K562 (cell line): ENCODE data around the gene PRDX2. TPM values are rescaled to one million over a fixed set of nuclear protein-coding genes. Genes with fewer than 3 reads are reported as not detected.

Experiments used
- ATAC-seq: fragments of 200-7000 bp; cut with Tn5 transposase; 3 replicates; pipeline ENCODE4 v1.9.1; 2020; ENCODE audit warnings: moderate library complexity
- BruUV-seq: library from RNA; stranded (reverse); fragments of 400-500 nt; replicated peaks from 2 replicates; lab custom pipeline; 2021; lab: Mats Ljungman, UMichigan
- CTCF ChIA-PET: fragments of 300-600 bp; formaldehyde crosslinking; extraction: SDS; loops from one replicate; lab custom pipeline; 2021; ENCODE audit warnings: low intra/inter-chr PET ratio; lab: Yijun Ruan, JAX
- POLR2A ChIA-PET: fragments of 300-600, 350-650 bp; sonication (Branson Sonifier 250); formaldehyde crosslinking; extraction: SDS; loops from one replicate; lab custom pipeline; 2021; ENCODE audit warnings: antibody characterized with exemption, inconsistent platforms; lab: Yijun Ruan, JAX
- DNase-seq, 4 experiments: peaks; one replicate each; pipeline versions ENCODE4 v3.0.0 to v3.0.0-alpha.2; 2011 to 2018; ENCODE audit warnings: low spot score in 3 of 4, mixed read lengths in 3 of 4; ENCODE audit errors: extremely low read depth in 1 of 4
- FAIRE-seq: peaks from 2 replicates; lab custom pipeline; 2011; peaks lifted over from hg19 to GRCh38; lab: Jason Lieb, UNC
- H2AFZ ChIP-seq: 2 replicates; pipeline ENCODE4 v1.6.0; 2011; ENCODE audit warnings: low read depth, low read length, control low read depth, inconsistent platforms
- H3K27ac ChIP-seq: fragments of 200-600 bp; 3 replicates; pipeline ENCODE4 v1.8.0; 2011; ENCODE audit warnings: low read depth, mild to moderate bottlenecking, control low read depth, inconsistent platforms, low read length, moderate library complexity, mixed read lengths; ENCODE audit errors: extremely low read depth
- H3K27me3 ChIP-seq, 2 experiments: fragments of 300-600 bp in 1 of 2; 2 replicates in 1 of 2; 3 replicates in 1 of 2; pipeline versions ENCODE4 v1.6.0 to v1.8.0; 2011; ENCODE audit warnings: inconsistent platforms in 2 of 2, low read length in 2 of 2, mild to moderate bottlenecking in 1 of 2, mixed read lengths in 1 of 2, moderate library complexity in 1 of 2; ENCODE audit not compliant: control insufficient read depth in 2 of 2, insufficient read depth in 2 of 2
- H3K36me3 ChIP-seq: fragments of 300-600 bp; 3 replicates; pipeline ENCODE4 v1.8.0; 2011; ENCODE audit warnings: mild to moderate bottlenecking, low read length, inconsistent platforms; ENCODE audit not compliant: control insufficient read depth, insufficient read depth
- H3K4me1 ChIP-seq, 2 experiments: fragments of 200-600 bp in 1 of 2; replicated peaks in 1 of 2; 2 replicates in 1 of 2; 3 replicates in 1 of 2; pipeline versions ENCODE4 v1.5.1 to v1.8.0; 2011; ENCODE audit warnings: inconsistent platforms in 2 of 2, low read length in 2 of 2, mild to moderate bottlenecking in 1 of 2, mixed read lengths in 1 of 2, moderate library complexity in 1 of 2; ENCODE audit not compliant: control insufficient read depth in 2 of 2, insufficient read depth in 2 of 2
- H3K4me2 ChIP-seq: 2 replicates; pipeline ENCODE4 v1.6.1; 2011; ENCODE audit warnings: low read length, control low read depth, inconsistent platforms, mixed read lengths; ENCODE audit not compliant: insufficient read depth
- H3K4me3 ChIP-seq: fragments of 200-600 bp; sonication (generic), shearing (Covaris generic); 2 replicates; pipeline ENCODE4 v1.5.1; 2016; ENCODE audit warnings: control low read depth, inconsistent platforms
- H3K79me2 ChIP-seq: fragments of 200-600 bp; 3 replicates; pipeline ENCODE4 v1.8.0; 2011; ENCODE audit warnings: low read length, inconsistent platforms; ENCODE audit not compliant: control insufficient read depth, insufficient read depth
- H3K9ac ChIP-seq, 2 experiments: 2 replicates each; pipeline versions ENCODE4 v1.6.0 to v1.6.1; 2011; ENCODE audit warnings: low read depth in 2 of 2, low read length in 2 of 2, control low read depth in 1 of 2, inconsistent platforms in 1 of 2, mild to moderate bottlenecking in 1 of 2, mixed read lengths in 1 of 2; ENCODE audit not compliant: insufficient read depth in 1 of 2
- H3K9me1 ChIP-seq: one replicate; pipeline ENCODE4 v1.6.0; 2011; ENCODE audit warnings: inconsistent platforms, mild to moderate bottlenecking, low read length, moderate library complexity; ENCODE audit not compliant: control insufficient read depth, insufficient read depth
- H3K9me3 ChIP-seq: replicated peaks from 2 replicates; pipeline ENCODE4 v1.5.1; 2011; ENCODE audit warnings: low read depth, low read length, inconsistent platforms; ENCODE audit not compliant: control insufficient read depth, insufficient read depth
- H4K20me1 ChIP-seq: replicated peaks from 2 replicates; pipeline ENCODE4 v1.6.1; 2011; ENCODE audit warnings: low read length, inconsistent platforms, mixed read lengths; ENCODE audit not compliant: control insufficient read depth, insufficient read depth
- ARID3A ChIP-seq: IDR thresholded peaks from 2 replicates; pipeline ENCODE4 v1.6.1; 2012; ENCODE audit warnings: low read depth, low read length, improper control_type of control experiment, borderline replicate concordance
- BCL6 ChIP-seq: fragments of 250-450 bp; sonication (Bioruptor Pico); IDR thresholded peaks from 2 replicates; pipeline ENCODE4 v1.4.0; 2020
- DDX20 ChIP-seq: fragments of 450-650 bp; IDR thresholded peaks from 2 replicates; pipeline ENCODE4 v1.6.1; 2016; ENCODE audit warnings: missing genetic modification characterization, low read depth, mild to moderate bottlenecking, missing compliant biosample characterization, moderate library complexity
- E2F3 ChIP-seq: fragments of 250-450 bp; sonication (Bioruptor Pico); IDR thresholded peaks from 2 replicates; pipeline ENCODE4 v1.4.0; 2020; ENCODE audit warnings: mild to moderate bottlenecking
- GMEB1 ChIP-seq: fragments of 250-450 bp; sonication (Bioruptor Pico); IDR thresholded peaks from 2 replicates; pipeline ENCODE4 v1.4.0; 2020; ENCODE audit warnings: mild to moderate bottlenecking
- HMBOX1 ChIP-seq: sonication (generic); IDR thresholded peaks from 2 replicates; pipeline ENCODE4 v1.6.1; 2016
- MIER1 ChIP-seq: fragments of 450-650 bp; IDR thresholded peaks from 2 replicates; pipeline ENCODE4 v1.6.1; 2016; ENCODE audit warnings: antibody characterized with exemption, mild to moderate bottlenecking, low read depth
- POLR2A ChIP-seq: fragments of 450-650 bp; conservative IDR thresholded peaks from 2 replicates; pipeline ENCODE4 v1.6.1; 2016
- POU5F1 ChIP-seq: fragments of 150-350 bp; IDR thresholded peaks from 2 replicates; pipeline ENCODE4 v1.6.1; 2014; ENCODE audit warnings: borderline replicate concordance, low read length, low read depth, mild to moderate bottlenecking; ENCODE audit not compliant: partially characterized antibody
- RFX7 ChIP-seq: fragments of 250-450 bp; sonication (Bioruptor Pico); IDR thresholded peaks from 2 replicates; pipeline ENCODE4 v1.5.1; 2021; ENCODE audit warnings: mild to moderate bottlenecking
- RUNX1 ChIP-seq: sonication (generic); IDR thresholded peaks from 2 replicates; pipeline ENCODE4 v1.6.1; 2016; ENCODE audit warnings: antibody characterized with exemption, low read depth
- YBX1 ChIP-seq: fragments of 450-650 bp; IDR thresholded peaks from 2 replicates; pipeline ENCODE4 v1.7.1; 2016; ENCODE audit warnings: mild to moderate bottlenecking
- ZNF398 ChIP-seq: fragments of 250-450 bp; sonication (Bioruptor Pico); IDR thresholded peaks from 2 replicates; pipeline ENCODE4 v1.8.0; 2021; ENCODE audit warnings: moderate library complexity, mild to moderate bottlenecking, inconsistent platforms
- ZNF583 ChIP-seq: fragments of 250-450 bp; sonication (Bioruptor Pico); IDR thresholded peaks from 2 replicates; pipeline ENCODE4 v1.4.0; 2020
- WGBS: fragments of 100-300 bp; shearing (Covaris generic); methylation state at CpG from one replicate; pipeline ENCODE4 v1.1.6; 2016; ENCODE audit warnings: low coverage, mixed read lengths; ENCODE audit not compliant: insufficient coverage; ENCODE audit errors: missing lambda C conversion rate; 5-methylcytosine and 5-hydroxymethylcytosine counted together
- in situ Hi-C: fragments of 300-500 bp; cut with MboI; formaldehyde crosslinking; loops from 4 replicates; pipeline ENCODE4 v1.15.0; 2018; ENCODE audit warnings: inconsistent platforms, mixed read lengths
- intact Hi-C: fragments of 100-400 bp; cut with micrococcal nuclease; formaldehyde crosslinking; loops from 2 replicates; pipeline ENCODE4 v1.14.2; 2022
- polyA plus RNA-seq, 8 experiments: library from polyadenylated mRNA; depleted of rRNA in 4 of 8; stranded (reverse) in 5 of 8; unstranded in 3 of 8; fragments of >200 nt; fragmentation: Nextera tagmentation in 2 of 8; fragmentation: Illumina TruSeq in 1 of 8; extraction: Ambion mirVana in 2 of 8; extraction: Trizol in 1 of 8; gene quantifications; 2 replicates each; pipeline versions ENCODE4 v1.2.1 to v1.2.3, GENCODE V29; 2011 to 2014; ENCODE audit warnings: inconsistent platforms in 1 of 8, missing spikeins in 1 of 8
- total RNA-seq, 7 experiments: library from RNA; depleted of rRNA in 6 of 7; stranded (reverse); fragments of >200 nt in 6 of 7; fragmentation: Illumina TruSeq in 2 of 7; extraction: Trizol in 2 of 7; gene quantifications; 2 replicates each; pipeline versions ENCODE4 v1.2.1 to v1.2.3, GENCODE V29; 2011 to 2021; ENCODE audit warnings: low replicate concordance in 1 of 7
- TF ChIP-seq, protein P1 (sequence below): sonication (generic); formaldehyde crosslinking; IDR thresholded peaks from 2 replicates; pipeline ENCODE4 v1.8.0; 2022; ENCODE audit warnings: mild to moderate bottlenecking, low read depth, missing genetic modification reagents

Gene PRDX2
- total and polyA plus RNA-seq, 9 of the 15 experiments (the other 6 are each of a cell fraction or from before 2014, with no cell fraction given), result 206 to 1,183 (median 415) TPM

- Histone ChIP-seq H3K4me3 (no peak overlapping the region), H3K27ac (no peak overlapping the region), H3K36me3 (peaks cover 6% of the 10 kb centered on the region; the same call in 1 of the 3 replicates), H3K9me3 (no peaks in the 10 kb centered on the region), H3K4me2 (no peak overlapping the region), H2AFZ (no peak overlapping the region), H3K79me2 (no peaks in the 10 kb centered on the region), H3K9ac (no peak overlapping the region; a peak in 1 of 4 replicates), H3K27me3 (no peaks in the 10 kb centered on the region), H3K9me1 (no peaks in the 10 kb centered on the region), H4K20me1 (no peaks in the 10 kb centered on the region), H3K4me1 (peaks cover 0 to 31% of the 10 kb centered on the region in 2 experiments; a peak in 2 of 5 replicates)
- 77% methylated on average over 7 of the region's 11 CpGs for WGBS
- intact Hi-C loops (no loop called here), in situ Hi-C loops (loop anchor here (5.0 kb wide), 1 partner anchor 80 kb away; no protein-coding TSS in a partner anchor)
- CTCF ChIA-PET, result no interaction called here
- POLR2A ChIA-PET, result interaction anchor here (0.5 to 3.9 kb wide), 6 partner anchors 10 to 70 kb away, joined by 3 to 27 read pairs (median 4); partner anchors contain the start of genes JUNB, RNASEH2A and TNPO2
- FAIRE-seq (no peak), ATAC-seq (no peak), DNase-seq (no peak)
- TF ChIP-seq POLR2A, result no peak
- TF ChIP-seq YBX1, result no peak
- TF ChIP-seq DDX20 (tag), result no peak
- TF ChIP-seq, protein P1, sequence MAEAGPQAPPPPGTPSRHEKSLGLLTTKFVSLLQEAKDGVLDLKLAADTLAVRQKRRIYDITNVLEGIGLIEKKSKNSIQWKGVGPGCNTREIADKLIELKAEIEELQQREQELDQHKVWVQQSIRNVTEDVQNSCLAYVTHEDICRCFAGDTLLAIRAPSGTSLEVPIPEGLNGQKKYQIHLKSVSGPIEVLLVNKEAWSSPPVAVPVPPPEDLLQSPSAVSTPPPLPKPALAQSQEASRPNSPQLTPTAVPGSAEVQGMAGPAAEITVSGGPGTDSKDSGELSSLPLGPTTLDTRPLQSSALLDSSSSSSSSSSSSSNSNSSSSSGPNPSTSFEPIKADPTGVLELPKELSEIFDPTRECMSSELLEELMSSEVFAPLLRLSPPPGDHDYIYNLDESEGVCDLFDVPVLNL, result no peak
- TF ChIP-seq ARID3A, result no peak
- no peak for TF ChIP-seq ZNF398 (CRISPR knock-in tag)
- no peak for TF ChIP-seq ZNF583
- no peak for TF ChIP-seq E2F3 (CRISPR knock-in tag)
- TF ChIP-seq GMEB1 (CRISPR knock-in tag), result no peak
- no peak for TF ChIP-seq MIER1
- no peak for TF ChIP-seq HMBOX1
- TF ChIP-seq RUNX1, result no peak
- TF ChIP-seq POU5F1, result no peak
- TF ChIP-seq BCL6, result no peak
- TF ChIP-seq RFX7 (CRISPR knock-in tag), result no peak
- BruUV-seq, result no TSS peak
Measured at GRCh38 chr19:12767150-12767549, 34.5 kb downstream of the PRDX2 start.
